SK-N-SH (cell line): ENCODE data around the gene UBE2L5. TPM values are rescaled to one million over a fixed set of nuclear protein-coding genes. Genes with fewer than 3 reads are reported as not detected.

Source experiments
- CTCF ChIA-PET: fragments of 300-600, 350-600 bp; formaldehyde crosslinking; extraction: SDS; loops from one replicate; lab custom pipeline; 2021; lab: Yijun Ruan, JAX
- POLR2A ChIA-PET: fragments of 350-600 bp; sonication (Branson Sonifier 250); formaldehyde crosslinking; extraction: SDS; loops from one replicate; lab custom pipeline; 2020; ENCODE audit warnings: antibody characterized with exemption, inconsistent platforms; lab: Yijun Ruan, JAX
- DNase-seq: peaks from one replicate; pipeline ENCODE4 v3.0.0; 2012
- H2AFZ ChIP-seq: fragments of 200-600 bp; sonication (generic); 2 replicates; pipeline ENCODE4 v1.8.1; 2016; ENCODE audit warnings: antibody characterized with exemption, mild to moderate bottlenecking, low read depth
- H3F3A ChIP-seq: fragments of 200-600 bp; sonication (generic); replicated peaks from 2 replicates; pipeline ENCODE3; 2016; ENCODE audit warnings: antibody characterized with exemption, mild to moderate bottlenecking; ENCODE audit not compliant: insufficient read depth
- H3K27ac ChIP-seq, 2 experiments: fragments of 200-500 bp in 1 of 2; fragments of 200-600 bp in 1 of 2; sonication (Bioruptor generic) in 1 of 2; sonication (generic), shearing (Covaris generic) in 1 of 2; 2 replicates each; pipeline versions ENCODE4 v1.5.1 to v1.6.1; 2014 to 2016; ENCODE audit warnings: low read depth in 2 of 2, inconsistent platforms in 1 of 2, low read length in 1 of 2, mild to moderate bottlenecking in 1 of 2, mixed read lengths in 1 of 2
- H3K27me3 ChIP-seq: fragments of 200-600 bp; sonication (generic), shearing (Covaris generic); 2 replicates; pipeline ENCODE4 v1.6.1; 2016; ENCODE audit warnings: mixed run types; ENCODE audit not compliant: insufficient read depth
- H3K36me3 ChIP-seq, 2 experiments: fragments of 200-500 bp in 1 of 2; fragments of 200-600 bp in 1 of 2; sonication (Bioruptor generic) in 1 of 2; sonication (generic) in 1 of 2; replicated peaks in 1 of 2; 2 replicates each; pipeline versions ENCODE3 to v1.5.1; 2014 to 2016; ENCODE audit warnings: low read length in 1 of 2, mild to moderate bottlenecking in 1 of 2; ENCODE audit not compliant: insufficient read depth in 2 of 2, control insufficient read depth in 1 of 2
- H3K4me1 ChIP-seq, 2 experiments: fragments of 200-500 bp in 1 of 2; fragments of 200-600 bp in 1 of 2; sonication (Bioruptor generic) in 1 of 2; sonication (generic), shearing (Covaris generic) in 1 of 2; 2 replicates each; pipeline versions ENCODE4 v1.5.1 to v1.6.1; 2014 to 2016; ENCODE audit warnings: low read depth in 1 of 2, low read length in 1 of 2, mixed run types in 1 of 2; ENCODE audit not compliant: insufficient read depth in 2 of 2, control insufficient read depth in 1 of 2
- H3K4me2 ChIP-seq: fragments of 200-600 bp; sonication (generic), shearing (Covaris generic); 2 replicates; pipeline ENCODE4 v1.6.1; 2017; ENCODE audit warnings: mixed run types
- H3K4me3 ChIP-seq, 2 experiments: fragments of 200-500 bp in 1 of 2; fragments of 200-600 bp in 1 of 2; sonication (Bioruptor generic) in 1 of 2; sonication (generic), shearing (Covaris generic) in 1 of 2; 2 replicates each; pipeline versions ENCODE4 v1.5.1 to v1.8.1; 2014 to 2016; ENCODE audit warnings: low read depth in 2 of 2, inconsistent platforms in 1 of 2, low read length in 1 of 2, mild to moderate bottlenecking in 1 of 2, mixed read lengths in 1 of 2, moderate library complexity in 1 of 2
- H3K79me2 ChIP-seq: fragments of 200-600 bp; sonication (generic); 2 replicates; pipeline ENCODE4 v1.8.1; 2017; ENCODE audit warnings: mild to moderate bottlenecking; ENCODE audit not compliant: insufficient read depth
- H3K9ac ChIP-seq: fragments of 200-600 bp; sonication (generic); 2 replicates; pipeline ENCODE4 v1.6.1; 2017; ENCODE audit warnings: mixed run types
- H3K9me2 ChIP-seq: fragments of 200-600 bp; sonication (generic); 2 replicates; pipeline ENCODE4 v1.6.1; 2017; ENCODE audit warnings: mixed run types
- H3K9me3 ChIP-seq: fragments of 200-600 bp; sonication (generic); 2 replicates; pipeline ENCODE4 v1.6.1; 2017; ENCODE audit warnings: mixed run types, mild to moderate bottlenecking, moderate library complexity
- H4K20me1 ChIP-seq: fragments of 200-600 bp; sonication (generic); 2 replicates; pipeline ENCODE4 v1.6.1; 2017; ENCODE audit warnings: mild to moderate bottlenecking, mixed run types; ENCODE audit not compliant: insufficient read depth
- CHD2 ChIP-seq: fragments of 150-350 bp; IDR thresholded peaks from 2 replicates; pipeline ENCODE4 v1.6.1; 2018; ENCODE audit warnings: low read length; ENCODE audit not compliant: partially characterized antibody
- ELF1 ChIP-seq: IDR thresholded peaks from 2 replicates; pipeline ENCODE4 v1.4.0; 2012
- EZH2phosphoT487 ChIP-seq: fragments of 200-600 bp; sonication (generic); IDR thresholded peaks from 2 replicates; pipeline ENCODE4 v1.6.1; 2017; ENCODE audit warnings: low read depth, mixed run types, mild to moderate bottlenecking, antibody characterized with exemption, moderate library complexity, borderline replicate concordance
- GABPA ChIP-seq: IDR thresholded peaks from 2 replicates; pipeline ENCODE4 v1.4.0; 2012; ENCODE audit warnings: low read depth, mild to moderate bottlenecking
- JUND ChIP-seq: IDR thresholded peaks from 2 replicates; pipeline ENCODE4 v1.4.0; 2012
- MEF2A ChIP-seq: IDR thresholded peaks from 2 replicates; pipeline ENCODE4 v1.4.0; 2012; ENCODE audit warnings: low read depth, borderline replicate concordance
- NFIC ChIP-seq: IDR thresholded peaks from 2 replicates; pipeline ENCODE4 v1.4.0; 2012; ENCODE audit warnings: borderline replicate concordance
- RAD21 ChIP-seq: IDR thresholded peaks from 2 replicates; pipeline ENCODE4 v1.6.1; 2012; ENCODE audit warnings: mild to moderate bottlenecking, low read length
- RFX5 ChIP-seq: IDR thresholded peaks from 2 replicates; pipeline ENCODE4 v1.6.1; 2012; ENCODE audit warnings: mild to moderate bottlenecking, improper control_type of control experiment, low read length
- SMC3 ChIP-seq: IDR thresholded peaks from 2 replicates; pipeline ENCODE4 v1.6.1; 2012; ENCODE audit warnings: low read depth, low read length, improper control_type of control experiment
- TCF12 ChIP-seq: IDR thresholded peaks from 2 replicates; pipeline ENCODE4 v1.4.0; 2012
- YY1 ChIP-seq: IDR thresholded peaks from 2 replicates; pipeline ENCODE4 v1.4.0; 2012; ENCODE audit warnings: low read depth, mild to moderate bottlenecking
- WGBS: methylation state at CpG from one replicate; pipeline ENCODE4 v1.1.6; 2017; ENCODE audit warnings: low lambda C conversion rate; 5-methylcytosine and 5-hydroxymethylcytosine counted together
- polyA plus RNA-seq, 3 experiments: library from polyadenylated mRNA; depleted of rRNA; stranded (reverse); fragments of >200 nt; gene quantifications; 2 replicates each; pipeline ENCODE4 v1.2.3, GENCODE V29; 2012
- TF ChIP-seq, protein P1 (sequence below): fragments of 150-350 bp; IDR thresholded peaks from 2 replicates; pipeline ENCODE4 v1.6.1; 2017; ENCODE audit warnings: antibody characterized with exemption, low read length, low read depth, borderline replicate concordance
- TF ChIP-seq, protein P2 (sequence below): IDR thresholded peaks from 2 replicates; pipeline ENCODE4; 2012
- TF ChIP-seq, protein P3 (sequence below): IDR thresholded peaks from 2 replicates; pipeline ENCODE4 v1.6.1; 2012; ENCODE audit warnings: mild to moderate bottlenecking, low read depth, low read length, moderate library complexity

UBE2L5 gene
- polyA plus RNA-seq, 1 of the 3 experiments (the other 2 are of a cell fraction) = 0.02 TPM

GRCh38 chr13:30391956-30392680, 30.2 kb upstream of the UBE2L5 start:
- no peaks in the 10 kb centered on the region for H3F3A ChIP-seq
- H2AFZ ChIP-seq = no peak overlapping the region
- no peak for DNase-seq
- H3K4me2 ChIP-seq = no peak overlapping the region
- no peaks in the 10 kb centered on the region; a peak in 1 of 4 replicates for H3K4me1 ChIP-seq
- H3K9me2 ChIP-seq = no peaks in the 10 kb centered on the region
- no peak overlapping the region for H3K4me3 ChIP-seq
- H3K27me3 ChIP-seq = no peaks in the 10 kb centered on the region
- WGBS = 76% methylated on average over 9 of the region's 9 CpGs
- H3K9me3 ChIP-seq = no peaks in the 10 kb centered on the region
- ChIA-PET POLR2A (interaction anchor here (0.6 kb wide), 1 partner anchor 56 kb away, joined by 5 read pairs; no protein-coding TSS in a partner anchor), CTCF (interaction anchor here (1.0 kb wide), 1 partner anchor 919 kb away, joined by 3 read pairs; no protein-coding TSS in a partner anchor)
- H3K27ac ChIP-seq = no peak overlapping the region
- H4K20me1 ChIP-seq = no peaks in the 10 kb centered on the region
- TF ChIP-seq GABPA (no peak), SMC3 (no peak)
- H3K9ac ChIP-seq = no peak overlapping the region
- no peaks in the 10 kb centered on the region for H3K79me2 ChIP-seq
- no peaks in the 10 kb centered on the region for H3K36me3 ChIP-seq

DNA sequence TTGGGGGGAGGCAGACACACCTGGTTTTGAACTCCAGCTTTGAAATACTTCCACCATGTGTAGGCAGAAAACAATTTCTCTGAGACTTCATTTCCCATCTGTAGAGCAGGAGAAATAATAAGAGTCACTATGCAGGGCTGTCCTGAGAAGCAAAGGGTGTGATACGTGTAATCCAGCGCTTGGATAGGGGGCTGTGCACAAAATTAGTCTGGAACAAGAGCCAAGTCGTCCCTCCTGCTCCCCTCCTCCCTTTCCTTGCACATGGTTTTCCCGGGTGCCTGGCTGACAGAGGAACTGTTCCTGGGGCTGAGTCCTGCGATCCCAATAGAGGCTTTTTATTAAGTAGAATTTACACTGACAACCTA, 29.6 kb upstream of the UBE2L5 start:
- Histone ChIP-seq H3K27me3 (no peaks in the 10 kb centered on the region), H3K36me3 (no peaks in the 10 kb centered on the region), H3K79me2 (no peaks in the 10 kb centered on the region), H3K9me2 (no peaks in the 10 kb centered on the region), H3K9me3 (no peaks in the 10 kb centered on the region), H3K9ac (no peak overlapping the region), H3K4me1 (no peaks in the 10 kb centered on the region; a peak in 1 of 4 replicates), H4K20me1 (no peaks in the 10 kb centered on the region), H3F3A (no peaks in the 10 kb centered on the region), H2AFZ (no peak overlapping the region), H3K4me3 (no peak overlapping the region), H3K4me2 (no peak overlapping the region), H3K27ac (no peak overlapping the region)
- TF ChIP-seq EZH2phosphoT487 (no peak), JUND (no peak), ELF1 (no peak), CHD2 (no peak), TCF12 (no peak), MEF2A (no peak), RAD21 (no peak), YY1 (no peak), RFX5 (no peak), GABPA (no peak), NFIC (no peak)
- TF ChIP-seq, protein P1, sequence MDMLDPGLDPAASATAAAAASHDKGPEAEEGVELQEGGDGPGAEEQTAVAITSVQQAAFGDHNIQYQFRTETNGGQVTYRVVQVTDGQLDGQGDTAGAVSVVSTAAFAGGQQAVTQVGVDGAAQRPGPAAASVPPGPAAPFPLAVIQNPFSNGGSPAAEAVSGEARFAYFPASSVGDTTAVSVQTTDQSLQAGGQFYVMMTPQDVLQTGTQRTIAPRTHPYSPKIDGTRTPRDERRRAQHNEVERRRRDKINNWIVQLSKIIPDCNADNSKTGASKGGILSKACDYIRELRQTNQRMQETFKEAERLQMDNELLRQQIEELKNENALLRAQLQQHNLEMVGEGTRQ = no peak
- TF ChIP-seq, protein P2, sequence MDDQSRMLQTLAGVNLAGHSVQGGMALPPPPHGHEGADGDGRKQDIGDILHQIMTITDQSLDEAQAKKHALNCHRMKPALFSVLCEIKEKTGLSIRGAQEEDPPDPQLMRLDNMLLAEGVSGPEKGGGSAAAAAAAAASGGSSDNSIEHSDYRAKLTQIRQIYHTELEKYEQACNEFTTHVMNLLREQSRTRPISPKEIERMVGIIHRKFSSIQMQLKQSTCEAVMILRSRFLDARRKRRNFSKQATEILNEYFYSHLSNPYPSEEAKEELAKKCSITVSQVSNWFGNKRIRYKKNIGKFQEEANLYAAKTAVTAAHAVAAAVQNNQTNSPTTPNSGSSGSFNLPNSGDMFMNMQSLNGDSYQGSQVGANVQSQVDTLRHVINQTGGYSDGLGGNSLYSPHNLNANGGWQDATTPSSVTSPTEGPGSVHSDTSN = no peak
- TF ChIP-seq, protein P3, sequence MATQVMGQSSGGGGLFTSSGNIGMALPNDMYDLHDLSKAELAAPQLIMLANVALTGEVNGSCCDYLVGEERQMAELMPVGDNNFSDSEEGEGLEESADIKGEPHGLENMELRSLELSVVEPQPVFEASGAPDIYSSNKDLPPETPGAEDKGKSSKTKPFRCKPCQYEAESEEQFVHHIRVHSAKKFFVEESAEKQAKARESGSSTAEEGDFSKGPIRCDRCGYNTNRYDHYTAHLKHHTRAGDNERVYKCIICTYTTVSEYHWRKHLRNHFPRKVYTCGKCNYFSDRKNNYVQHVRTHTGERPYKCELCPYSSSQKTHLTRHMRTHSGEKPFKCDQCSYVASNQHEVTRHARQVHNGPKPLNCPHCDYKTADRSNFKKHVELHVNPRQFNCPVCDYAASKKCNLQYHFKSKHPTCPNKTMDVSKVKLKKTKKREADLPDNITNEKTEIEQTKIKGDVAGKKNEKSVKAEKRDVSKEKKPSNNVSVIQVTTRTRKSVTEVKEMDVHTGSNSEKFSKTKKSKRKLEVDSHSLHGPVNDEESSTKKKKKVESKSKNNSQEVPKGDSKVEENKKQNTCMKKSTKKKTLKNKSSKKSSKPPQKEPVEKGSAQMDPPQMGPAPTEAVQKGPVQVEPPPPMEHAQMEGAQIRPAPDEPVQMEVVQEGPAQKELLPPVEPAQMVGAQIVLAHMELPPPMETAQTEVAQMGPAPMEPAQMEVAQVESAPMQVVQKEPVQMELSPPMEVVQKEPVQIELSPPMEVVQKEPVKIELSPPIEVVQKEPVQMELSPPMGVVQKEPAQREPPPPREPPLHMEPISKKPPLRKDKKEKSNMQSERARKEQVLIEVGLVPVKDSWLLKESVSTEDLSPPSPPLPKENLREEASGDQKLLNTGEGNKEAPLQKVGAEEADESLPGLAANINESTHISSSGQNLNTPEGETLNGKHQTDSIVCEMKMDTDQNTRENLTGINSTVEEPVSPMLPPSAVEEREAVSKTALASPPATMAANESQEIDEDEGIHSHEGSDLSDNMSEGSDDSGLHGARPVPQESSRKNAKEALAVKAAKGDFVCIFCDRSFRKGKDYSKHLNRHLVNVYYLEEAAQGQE = no peak
- ChIA-PET POLR2A (no interaction called here), CTCF (no interaction called here)
- no peak for DNase-seq
- 55% methylated on average over 5 of the region's 5 CpGs for WGBS
